Stimulated activated CD4-positive, alpha-beta T cell treated with anti-CD3 and anti-CD28 coated beads, Interleukin-2, amount 100 ng/mL, for 48 hours (primary cell): ENCODE measurements around the gene TDRD15.
"Not testable (repeated sequence)": the region's sequence is repeated elsewhere in the genome, so short reads cannot be mapped to it uniquely, and the experiment has no call there.

Experiments used
- DNase-seq, 2 donors: peaks; one replicate each; pipeline ENCODE4 v3.0.0-alpha.2; 2020

TDRD15 gene

DNA sequence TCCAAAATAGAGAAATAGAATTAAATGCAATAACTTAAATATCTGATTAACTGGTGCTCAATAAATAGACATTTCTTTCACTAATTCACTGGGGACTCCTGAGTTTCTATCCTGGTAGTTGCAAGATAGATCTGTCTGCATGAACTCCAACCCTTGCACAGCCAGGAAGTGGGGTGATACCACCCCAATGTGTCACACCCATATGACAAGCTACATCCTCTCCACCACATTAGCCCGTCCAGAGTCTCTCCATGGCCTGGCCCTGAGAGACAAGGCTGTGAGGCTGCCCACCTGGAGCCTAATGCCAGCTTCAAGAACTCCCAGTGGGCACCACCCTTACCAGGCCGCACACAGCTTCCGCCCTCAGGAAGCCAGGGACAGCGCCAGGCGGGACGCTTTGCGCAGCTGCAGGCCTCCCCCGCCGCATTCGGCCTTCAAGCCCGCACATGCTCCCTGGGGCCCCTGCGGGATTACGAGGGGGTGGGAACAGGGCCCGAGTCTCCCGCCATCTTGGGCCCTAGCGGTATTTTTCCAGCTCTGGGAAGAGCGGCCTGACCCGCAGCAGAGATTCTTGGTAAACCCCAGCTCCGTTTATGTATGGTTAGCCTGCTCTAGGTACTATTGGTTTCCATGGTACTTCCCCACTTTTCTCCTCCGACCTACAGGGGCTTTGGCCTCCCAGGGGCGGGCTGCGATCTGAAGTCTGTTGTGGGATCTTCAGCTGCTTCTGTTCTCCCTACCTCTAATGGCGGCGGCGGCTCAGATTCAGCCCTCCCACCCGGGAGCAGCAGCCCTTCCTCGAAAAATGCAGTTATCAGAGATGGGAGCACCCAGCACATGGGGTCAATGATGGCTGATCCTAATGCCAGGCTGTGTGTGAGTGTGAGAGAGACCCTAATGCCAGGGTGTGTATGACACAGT lies at the start of gene TDRD15:
TSS of gene TDRD15 (plus strand) at position 496 of the 921 bp plus-strand sequence. CDS start 13,500 bp downstream, outside the sequence.
- no peak for DNase-seq

DNA sequence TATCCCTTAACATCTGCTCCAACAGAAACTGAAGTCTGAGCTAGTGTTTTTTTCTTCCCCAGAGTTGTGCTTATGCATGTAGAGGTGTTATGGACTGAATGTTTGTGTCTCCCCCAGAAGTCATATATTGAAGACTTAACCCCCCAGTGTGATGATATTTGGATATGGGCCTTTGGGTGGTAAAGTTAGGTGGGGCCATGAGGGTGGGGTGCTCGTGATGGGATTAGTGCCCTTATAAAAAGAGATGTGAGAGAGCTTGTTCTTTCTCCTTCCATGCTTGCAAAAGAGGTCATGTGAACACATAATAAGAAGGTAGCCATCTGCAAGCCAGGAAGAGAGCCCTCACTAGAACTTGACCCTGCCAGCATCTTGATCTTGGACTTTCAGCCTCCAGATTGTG lies 45.5 kb upstream of the TDRD15 start:
- no peak for DNase-seq

DNA sequence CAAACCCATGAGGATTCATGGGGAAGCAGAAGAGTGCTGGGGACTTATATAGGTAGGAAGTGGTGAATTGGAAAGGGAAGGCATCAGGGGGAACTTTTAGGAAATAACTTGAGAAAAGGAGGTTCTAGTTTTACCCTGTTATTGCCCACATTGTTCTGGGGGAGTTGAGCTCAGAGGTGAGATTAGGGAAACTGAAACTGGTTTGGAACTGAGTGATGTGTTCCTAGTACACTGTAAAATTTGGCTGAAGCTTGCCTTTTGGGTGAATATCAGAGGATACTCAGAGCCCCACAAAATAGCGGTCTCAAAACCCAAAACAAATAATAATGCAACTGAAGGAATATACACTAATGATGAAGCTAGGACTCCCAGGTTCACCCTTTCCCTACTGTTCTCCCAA lies 40.3 kb upstream of the TDRD15 start:
- no peak for DNase-seq

DNA sequence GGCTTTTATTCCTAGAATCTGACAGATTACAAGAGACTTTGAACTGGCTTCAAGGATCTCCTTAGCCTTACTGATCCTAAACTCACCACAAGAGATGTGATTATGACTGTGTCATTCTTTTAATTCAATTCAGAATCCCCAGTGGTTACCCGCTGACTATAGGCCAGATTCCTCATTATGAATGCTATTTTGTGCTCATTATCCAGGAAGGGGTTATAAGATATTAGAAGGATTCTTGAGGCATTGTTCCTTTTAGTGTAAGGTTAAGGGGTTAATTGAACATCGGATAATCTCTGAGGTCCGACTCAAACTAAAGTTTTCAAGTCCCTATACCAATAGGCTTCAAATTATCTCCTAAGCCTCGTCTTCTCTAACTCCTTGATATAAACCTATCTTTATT lies 39.4 kb upstream of the TDRD15 start:
- DNase-seq: no peak

DNA sequence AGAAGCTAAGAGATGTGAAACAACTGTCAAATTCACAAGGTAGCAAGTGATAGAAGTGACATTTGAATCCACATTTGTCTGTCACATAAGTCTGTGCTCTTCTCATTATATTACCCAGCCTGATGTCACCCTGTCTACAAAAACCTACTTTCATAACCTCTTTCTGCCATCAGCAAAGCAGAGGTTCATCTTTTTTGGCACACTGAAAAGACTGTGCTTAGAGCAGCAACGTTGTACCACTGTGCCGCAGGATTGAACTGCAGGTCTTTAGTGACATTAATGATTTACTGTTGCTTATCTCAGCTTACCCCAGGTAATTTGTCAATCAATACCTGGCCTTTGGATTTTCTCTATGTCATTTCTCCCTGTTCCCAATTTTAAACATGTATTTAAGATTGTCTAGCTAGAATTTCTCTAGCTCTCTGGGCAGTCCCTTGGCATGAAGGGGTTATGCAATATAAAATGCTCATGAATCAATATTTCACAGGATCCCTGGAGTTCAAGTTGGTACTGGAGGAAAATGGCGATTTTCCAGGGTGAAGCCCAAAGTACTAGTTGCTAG lies 31.4 kb upstream of the TDRD15 start:
- no peak for DNase-seq

DNA sequence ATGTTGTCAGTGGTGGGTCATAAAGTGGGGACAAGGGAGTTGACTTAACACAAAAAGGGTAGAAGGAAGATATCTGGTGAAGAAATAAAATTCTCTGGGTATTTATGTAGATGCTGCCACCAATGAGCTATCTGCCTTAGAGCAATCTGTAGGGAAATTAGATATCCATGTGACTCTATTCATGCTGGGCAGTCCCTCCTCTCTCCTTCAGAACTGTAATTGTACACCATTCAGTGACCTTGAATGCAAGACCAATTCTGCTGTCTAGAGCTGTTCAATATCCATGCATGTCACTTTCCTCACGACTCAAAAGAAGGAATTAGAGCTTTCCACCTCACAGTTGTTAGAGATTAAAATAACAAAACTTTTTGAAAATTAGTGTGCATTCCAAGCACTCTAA lies 28.6 kb upstream of the TDRD15 start:
- no peak for DNase-seq

DNA sequence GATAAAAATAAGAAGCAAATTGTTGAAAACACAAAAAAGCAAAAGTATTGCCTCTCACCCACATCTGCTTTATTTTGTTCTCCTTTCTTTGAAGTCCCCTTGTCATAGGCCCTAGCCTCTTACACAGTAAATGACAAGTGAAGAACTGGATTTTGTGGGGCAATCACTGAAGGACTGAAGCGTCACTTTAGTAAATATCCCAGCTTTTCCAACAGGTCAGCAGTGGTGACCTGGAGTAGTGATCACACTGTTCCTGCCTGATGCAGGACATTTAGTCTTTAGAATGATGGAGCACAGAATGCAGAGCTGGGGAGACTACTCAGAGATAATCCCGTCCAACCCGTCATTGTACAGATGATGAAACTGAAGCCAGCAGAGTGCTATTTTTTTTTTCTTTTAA lies 28.1 kb upstream of the TDRD15 start:
- DNase-seq: no peak

DNA sequence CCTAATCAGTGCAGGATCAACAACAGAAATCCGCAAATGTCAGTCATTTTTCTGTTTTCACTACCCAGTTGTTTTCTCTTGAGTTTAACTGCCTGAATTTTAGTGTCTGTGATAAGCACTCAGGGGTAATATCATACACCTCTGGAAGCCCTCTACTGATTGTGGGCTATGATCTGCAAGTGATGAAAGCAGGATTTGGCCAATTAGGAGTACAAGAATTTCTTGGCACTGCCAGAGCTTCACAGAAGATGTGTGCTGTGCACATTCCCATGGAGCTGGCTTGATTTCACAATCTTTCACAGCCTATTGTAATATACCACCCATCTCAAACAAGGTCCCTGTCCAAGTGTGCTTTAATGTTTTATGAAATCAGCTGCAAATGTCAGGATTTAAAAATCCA lies 27.3 kb upstream of the TDRD15 start:
- no peak for DNase-seq

DNA sequence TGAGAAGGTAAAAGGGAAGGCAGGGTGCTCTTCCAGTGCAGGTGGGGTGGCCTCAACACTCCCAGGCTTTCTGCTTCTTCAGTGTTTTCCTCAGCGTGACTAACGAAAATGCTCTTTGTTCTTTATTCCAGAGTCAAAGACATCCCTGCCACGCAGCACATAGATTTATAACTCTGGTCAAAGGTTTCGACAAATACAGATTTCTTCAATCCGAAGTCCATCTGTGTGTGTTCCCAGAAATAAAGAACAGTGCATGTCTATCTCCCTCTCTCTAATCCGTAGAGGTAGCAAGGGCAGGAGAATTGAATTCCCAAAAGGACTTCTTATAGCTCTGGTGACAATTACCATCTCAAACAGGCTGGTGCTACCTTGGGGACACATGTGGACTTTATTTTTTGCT lies 26.4 kb upstream of the TDRD15 start:
- no peak for DNase-seq

DNA sequence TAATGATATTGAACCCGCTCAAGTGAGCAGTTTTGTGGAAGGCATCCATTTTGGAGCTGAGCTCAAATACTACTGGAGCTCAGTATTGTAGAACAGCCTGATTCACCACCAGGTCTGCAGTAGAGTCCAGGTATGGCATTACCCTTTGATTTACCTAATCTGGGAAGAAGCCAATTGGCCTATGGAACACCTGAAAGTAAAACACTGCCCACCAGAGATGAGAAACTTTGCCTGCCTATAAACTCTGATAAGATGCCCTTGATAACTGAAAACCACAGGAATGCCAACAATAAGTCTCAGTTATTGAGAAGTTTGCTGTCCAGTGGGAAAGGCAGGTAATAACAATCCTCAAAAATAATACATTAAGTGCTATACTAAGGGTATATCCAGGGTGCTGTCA lies 25.5 kb upstream of the TDRD15 start:
- DNase-seq: no peak

DNA sequence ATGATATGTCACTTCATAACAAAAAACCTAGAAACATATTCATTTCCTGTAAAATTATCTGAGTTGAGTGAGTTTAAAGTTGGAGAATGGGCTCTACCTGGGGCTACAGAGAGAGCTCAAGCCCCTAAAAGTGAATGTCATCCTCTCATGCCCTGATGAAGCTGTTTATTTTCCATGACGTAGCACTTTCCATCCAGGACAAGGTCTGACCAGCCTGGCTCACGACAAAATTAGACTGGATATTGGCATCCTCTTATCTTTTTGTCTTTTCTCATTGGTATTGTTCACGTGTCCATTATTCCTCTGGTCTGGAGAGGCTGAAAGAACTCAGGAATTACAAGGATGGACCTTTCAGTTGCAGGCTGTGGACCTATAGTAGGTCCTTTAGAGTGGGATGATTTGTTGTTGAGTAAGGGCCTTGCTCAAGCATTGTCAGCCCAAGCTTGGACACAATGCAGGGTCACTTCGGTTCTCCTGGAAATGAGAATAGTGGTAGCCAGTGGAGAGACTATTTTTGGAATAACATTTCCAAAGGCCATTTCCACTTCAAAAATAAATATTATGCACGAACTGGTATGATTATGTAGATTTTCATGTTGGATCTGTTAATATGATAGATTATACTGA lies 24.4 kb upstream of the TDRD15 start:
- no peak for DNase-seq

DNA sequence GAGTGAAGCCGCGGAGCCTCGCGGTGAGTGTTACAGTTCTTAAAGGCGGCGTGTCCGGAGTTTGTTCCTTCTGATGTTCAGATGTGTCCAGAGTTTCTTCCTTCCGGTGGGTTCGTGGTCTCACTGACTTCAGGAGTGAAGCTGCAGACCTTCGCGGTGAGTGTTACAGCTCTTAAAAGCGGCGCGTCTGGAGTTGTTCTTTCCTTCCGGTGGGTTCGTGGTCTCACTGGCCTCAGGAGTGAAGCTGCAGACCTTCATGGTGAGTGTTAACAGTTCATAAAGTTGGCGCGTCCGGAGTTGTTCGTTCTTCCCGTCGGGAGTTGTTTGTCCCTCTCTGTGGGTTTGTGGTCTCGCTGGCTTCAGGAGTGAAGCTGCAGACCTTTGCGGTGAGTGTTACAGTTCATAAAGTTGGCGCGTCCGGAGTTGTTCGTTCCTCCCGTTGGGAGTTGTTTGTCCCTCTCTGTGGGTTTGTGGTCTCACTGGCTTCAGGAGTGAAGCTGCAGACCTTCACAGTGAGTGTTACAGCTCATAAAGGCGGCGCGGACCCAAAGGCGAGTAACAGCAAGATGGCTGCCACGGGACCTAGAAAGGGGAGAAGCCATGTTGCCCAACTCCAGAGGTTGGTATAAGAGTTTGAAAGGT lies 22.1 kb upstream of the TDRD15 start:
- DNase-seq: not testable (repeated sequence)

DNA sequence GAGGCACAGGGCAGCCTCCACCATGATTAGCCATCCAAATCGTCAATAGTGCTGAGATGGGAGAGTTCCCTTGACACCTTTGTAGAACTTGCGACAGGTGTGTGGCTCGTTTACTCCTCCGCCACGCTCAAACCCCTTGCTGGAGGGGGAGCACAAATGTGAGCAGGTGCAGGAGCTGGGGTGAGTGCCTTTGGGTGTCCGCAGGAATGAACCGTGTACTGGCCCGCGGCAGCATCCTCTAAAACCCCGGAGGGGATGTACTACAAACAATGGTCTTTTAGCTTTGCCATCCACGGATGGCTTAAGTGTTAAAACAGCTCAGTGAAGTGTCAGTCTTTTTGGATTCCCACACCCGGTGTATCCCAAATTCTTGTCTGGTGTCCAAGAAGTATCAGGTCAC lies 21.4 kb upstream of the TDRD15 start:
- no peak for DNase-seq

DNA sequence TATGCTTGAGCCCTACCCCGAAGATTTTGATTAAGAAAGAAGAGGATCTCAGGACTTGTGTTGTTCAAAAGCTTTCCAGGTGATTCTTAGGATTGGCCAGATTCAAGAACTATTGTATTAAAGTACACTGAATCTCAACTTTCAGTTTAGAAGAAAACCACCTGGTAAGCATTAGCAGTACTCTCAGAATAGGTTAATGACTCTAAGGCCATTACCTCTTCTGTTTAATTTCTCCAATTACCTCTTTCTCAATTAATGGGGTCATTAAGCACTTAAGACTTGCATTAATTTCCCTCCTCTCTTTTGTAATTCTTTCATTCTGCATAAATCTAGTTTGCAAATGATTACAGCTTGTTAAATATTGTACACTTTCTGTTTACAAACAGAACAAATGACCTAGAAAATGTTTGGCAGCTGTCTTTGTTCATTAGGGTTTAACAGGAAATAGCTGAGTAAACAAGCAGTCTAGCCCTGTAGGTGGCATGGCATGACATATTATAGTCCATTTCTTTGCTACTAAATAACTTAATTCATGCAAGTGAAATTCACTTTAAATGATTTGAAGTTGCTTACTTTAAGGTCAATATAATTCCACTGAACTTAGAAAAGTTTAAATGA lies 20.4 kb upstream of the TDRD15 start:
- no peak for DNase-seq

DNA sequence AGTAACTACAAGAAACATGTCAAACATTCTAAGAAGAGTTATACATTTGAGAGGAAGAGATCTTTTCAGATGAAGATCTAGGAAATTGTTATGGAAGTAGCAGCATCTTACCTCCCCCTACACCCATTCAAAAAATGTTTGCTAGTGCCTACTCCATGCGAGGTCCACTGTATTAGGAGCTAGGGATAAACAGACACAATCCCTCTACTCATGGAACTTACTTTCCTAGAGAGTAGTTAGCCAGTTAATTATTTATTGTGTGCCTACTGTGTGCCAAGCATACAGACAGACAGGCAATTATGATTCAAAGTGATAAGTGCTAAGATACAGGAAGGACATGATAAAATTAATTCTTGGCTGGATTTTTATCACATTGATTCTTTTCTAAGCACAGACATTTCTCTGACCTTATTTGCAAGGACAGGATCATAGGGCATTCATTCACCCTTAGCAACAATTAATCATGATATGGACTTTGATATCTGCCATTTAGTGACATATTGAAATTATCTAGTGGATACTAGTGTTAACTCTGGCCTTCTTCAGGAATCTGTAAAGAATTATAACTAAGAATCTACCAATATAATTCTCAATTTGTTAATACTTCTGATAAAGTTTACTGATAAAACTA lies 19.6 kb upstream of the TDRD15 start:
- DNase-seq: no peak

DNA sequence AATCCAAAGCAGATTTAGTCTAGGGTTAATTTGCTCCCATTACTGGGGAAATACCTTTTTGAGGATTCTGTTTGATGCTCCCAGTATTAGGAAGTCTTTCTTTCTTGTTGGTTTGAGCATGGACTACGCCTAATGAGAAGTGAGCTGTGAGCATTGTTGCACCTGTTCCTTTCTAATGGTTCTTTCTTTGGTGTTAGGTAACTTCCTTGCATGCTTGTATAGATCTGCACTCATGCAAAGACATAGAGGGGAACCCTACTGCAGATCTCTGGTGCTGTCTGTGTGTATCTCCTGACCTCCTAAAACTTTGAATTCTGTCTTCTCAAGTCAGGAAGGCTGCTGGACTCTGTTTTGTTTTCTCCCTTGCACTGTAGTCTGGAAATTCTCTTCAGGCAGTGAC lies 12.8 kb upstream of the TDRD15 start:
- DNase-seq: no peak

DNA sequence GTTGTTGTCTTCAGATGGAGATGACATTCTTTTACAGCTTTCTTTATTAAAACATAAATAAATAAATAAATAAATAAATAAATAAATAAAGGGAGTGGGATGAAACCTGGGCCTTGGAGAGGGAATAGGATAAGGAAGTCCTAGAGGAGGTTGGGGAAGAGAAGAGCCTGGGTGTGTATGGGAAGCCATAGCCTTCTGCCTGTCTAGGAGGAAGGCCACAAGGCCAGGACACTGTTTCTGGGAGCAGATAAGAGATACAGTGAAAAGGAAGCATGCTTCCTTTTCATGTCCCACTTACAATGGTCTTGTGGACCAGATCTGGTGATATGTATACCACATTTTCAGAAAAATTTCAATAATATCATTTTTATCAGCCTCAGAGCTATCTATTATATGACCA lies 6.1 kb upstream of the TDRD15 start:
- no peak for DNase-seq

DNA sequence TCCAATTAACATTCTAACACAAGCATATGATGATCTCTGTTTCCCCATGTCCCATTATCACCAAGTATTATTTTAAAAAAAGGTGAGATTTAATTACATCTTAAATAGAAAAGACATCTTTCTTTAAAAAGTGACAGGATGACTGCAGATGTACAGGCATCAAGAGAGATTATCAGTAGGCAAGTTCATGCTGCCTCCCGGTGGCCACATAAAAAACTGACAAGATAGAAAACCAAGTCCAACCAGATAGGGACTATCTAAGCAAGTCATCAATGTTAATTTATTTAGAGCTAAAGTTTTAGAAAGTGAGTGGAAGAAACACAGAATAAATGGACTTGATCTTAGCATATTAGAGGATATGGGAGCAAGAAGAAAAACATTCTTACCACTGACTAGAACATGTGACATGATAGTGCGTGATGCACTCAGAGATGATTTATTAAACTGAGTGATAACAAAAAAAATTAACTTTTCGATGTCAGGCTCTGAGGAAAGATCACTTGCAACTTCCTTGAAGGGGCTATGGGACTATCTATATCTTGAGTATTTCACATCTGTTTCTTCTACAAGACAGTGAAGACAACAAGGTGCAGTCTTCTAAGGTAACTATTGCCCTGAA lies 5.4 kb upstream of the TDRD15 start:
- DNase-seq: no peak

DNA sequence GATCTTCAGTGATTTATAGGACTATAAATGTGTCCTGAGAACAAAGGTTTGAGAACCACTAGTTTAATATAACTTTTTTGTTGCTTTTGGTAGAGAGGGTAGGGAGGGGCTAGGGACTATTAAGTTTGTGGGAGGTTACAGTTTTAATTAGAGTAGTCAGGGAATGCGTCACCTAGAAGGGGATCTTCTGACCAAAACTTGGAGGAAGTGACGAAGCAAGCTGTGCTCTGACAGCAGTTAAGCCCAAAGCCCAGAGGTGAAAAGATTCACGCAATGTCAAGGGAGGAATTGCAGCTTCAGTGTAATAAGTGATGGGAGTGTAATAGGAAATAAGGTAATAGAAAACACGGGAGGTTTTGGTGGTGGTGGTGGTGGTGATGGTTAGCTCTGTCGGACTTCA lies 8.1 kb downstream of the TDRD15 start:
- no peak for DNase-seq

DNA sequence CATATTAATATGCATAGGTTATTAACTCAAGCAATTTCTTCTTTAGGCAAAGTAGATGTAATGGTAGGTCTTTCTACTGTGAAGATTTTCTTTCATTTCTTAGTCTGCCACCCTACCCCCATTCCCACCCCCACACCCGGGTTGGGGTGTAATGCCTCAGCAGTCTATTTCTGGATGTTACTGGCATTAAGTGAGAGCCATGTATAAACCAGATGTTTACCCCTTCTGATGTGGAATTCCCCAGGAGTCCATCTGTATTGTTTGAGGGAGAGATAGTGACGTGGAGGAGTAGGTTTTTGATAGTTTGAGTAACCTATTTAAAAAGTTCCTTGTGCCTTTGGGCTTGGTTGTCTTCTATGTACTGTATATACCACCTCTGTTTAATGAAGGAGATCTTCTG lies 11.8 kb downstream of the TDRD15 start:
- no peak for DNase-seq

DNA sequence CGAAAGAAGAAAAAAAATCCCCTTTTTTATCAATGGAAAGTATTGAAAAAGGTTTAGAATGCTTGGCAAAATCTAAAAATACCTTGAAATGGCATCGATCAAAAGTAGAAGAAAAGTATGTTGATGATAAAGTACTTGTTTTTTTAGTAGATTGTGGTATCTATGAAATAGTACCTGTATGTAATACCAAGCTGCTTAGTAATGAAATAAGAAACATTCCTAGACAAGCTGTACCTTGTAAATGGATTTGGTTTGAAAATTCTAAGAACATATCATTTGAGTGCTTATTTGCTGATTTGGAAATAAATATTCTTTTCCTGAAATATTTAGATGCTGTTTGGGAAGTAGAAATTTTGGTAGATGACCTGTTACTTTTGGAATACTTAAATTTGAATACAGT lies 18.4 kb downstream of the TDRD15 start:
- no peak for DNase-seq

DNA sequence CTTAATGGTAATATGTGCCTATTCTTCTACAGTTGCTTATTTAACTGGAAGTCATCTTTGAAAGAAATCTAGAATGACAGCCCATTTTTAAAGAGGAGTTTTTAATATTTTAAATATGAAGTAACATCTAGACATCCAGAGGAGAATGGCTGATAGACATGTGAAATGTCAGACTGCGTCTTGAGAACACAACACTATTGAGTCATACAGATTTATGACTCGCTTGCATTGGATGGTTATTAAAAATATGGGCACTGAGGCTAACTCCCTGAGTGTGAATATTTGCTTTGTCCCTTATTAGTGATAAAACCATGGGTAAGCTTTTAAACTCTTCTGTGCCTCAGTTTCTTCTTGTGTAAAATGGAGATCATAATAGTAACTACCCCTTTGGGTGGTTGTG lies 22.9 kb downstream of the TDRD15 start:
- no peak for DNase-seq
